SK-N-MC (cell line): Measurements from ENCODE around the gene PCBP2.

Source experiments
- EZH2 ChIP-seq: fragments of 200-600 bp; sonication (generic); IDR thresholded peaks from one replicate; pipeline ENCODE4 v1.6.1; 2017; ENCODE audit warnings: antibody characterized with exemption
- FOXP2 ChIP-seq: optimal IDR thresholded peaks from 2 replicates; pipeline ENCODE3; 2011; ENCODE audit warnings: mild to moderate bottlenecking, moderate library complexity; ENCODE audit not compliant: insufficient read depth; ENCODE audit errors: extremely low read length, control extremely low read depth
- POLR2AphosphoS5 ChIP-seq: IDR thresholded peaks from 2 replicates; pipeline ENCODE4 v1.6.1; 2012; ENCODE audit warnings: mild to moderate bottlenecking, low read depth, low read length, borderline replicate concordance

GRCh38 chr12:53501615-53502181, 49.8 kb downstream of the PCBP2 start:
- no peak for TF ChIP-seq EZH2
- TF ChIP-seq POLR2AphosphoS5: peak; percentile 38
- TF ChIP-seq FOXP2: no peak
